Astrocyte (in vitro differentiated cells and primary cell): Measurements from ENCODE around the gene DUOX2. TPM values are rescaled to one million over a fixed set of nuclear protein-coding genes. Genes with fewer than 3 reads are reported as not detected.

Source experiments
- DNase-seq: peaks from one replicate; pipeline ENCODE4 v3.0.0-alpha.2; 2010; ENCODE audit warnings: low read depth
- FAIRE-seq: peaks from 2 replicates; lab custom pipeline; 2011; peaks lifted over from hg19 to GRCh38; lab: Jason Lieb, UNC
- H2AFZ ChIP-seq: 2 replicates; pipeline ENCODE4 v1.6.0; 2012; ENCODE audit warnings: low read depth, low read length, inconsistent platforms
- H3K27ac ChIP-seq: 2 replicates; pipeline ENCODE4 v1.5.1; 2011; ENCODE audit warnings: low read depth, low read length, inconsistent platforms
- H3K27me3 ChIP-seq: 2 replicates; pipeline ENCODE4 v1.6.0; 2011; ENCODE audit warnings: low read length, inconsistent platforms; ENCODE audit not compliant: insufficient read depth
- H3K36me3 ChIP-seq: 2 replicates; pipeline ENCODE4 v1.5.1; 2011; ENCODE audit warnings: low read length, inconsistent platforms; ENCODE audit not compliant: insufficient read depth
- H3K4me1 ChIP-seq: 2 replicates; pipeline ENCODE4 v1.5.1; 2011; ENCODE audit warnings: low read length, inconsistent platforms; ENCODE audit not compliant: insufficient read depth
- H3K4me2 ChIP-seq: 2 replicates; pipeline ENCODE4 v1.6.0; 2012; ENCODE audit warnings: low read length, inconsistent platforms
- H3K4me3 ChIP-seq: 2 replicates; pipeline ENCODE4 v1.5.1; 2011; ENCODE audit warnings: low read depth, mild to moderate bottlenecking, low read length, inconsistent platforms; ENCODE audit not compliant: insufficient read depth
- H3K79me2 ChIP-seq: 2 replicates; pipeline ENCODE4 v1.6.0; 2012; ENCODE audit warnings: mild to moderate bottlenecking, low read length, inconsistent platforms; ENCODE audit not compliant: insufficient read depth
- H3K9ac ChIP-seq: 2 replicates; pipeline ENCODE4 v1.6.0; 2012; ENCODE audit warnings: mild to moderate bottlenecking, low read length, inconsistent platforms
- H3K9me3 ChIP-seq: 2 replicates; pipeline ENCODE4 v1.5.1; 2012; ENCODE audit warnings: low read depth, mild to moderate bottlenecking, low read length, inconsistent platforms; ENCODE audit not compliant: insufficient read depth
- H4K20me1 ChIP-seq: 2 replicates; pipeline ENCODE4 v1.6.0; 2012; ENCODE audit warnings: low read length, inconsistent platforms; ENCODE audit not compliant: insufficient read depth
- H3K27ac Mint-ChIP-seq: one replicate; pipeline ENCODE4 v1.8.0; 2021; ENCODE audit warnings: mild to moderate bottlenecking, mixed read lengths; ENCODE audit not compliant: unreplicated experiment
- H3K27me3 Mint-ChIP-seq: one replicate; pipeline ENCODE4 v1.8.0; 2021; ENCODE audit warnings: low read depth, mixed read lengths; ENCODE audit not compliant: unreplicated experiment
- H3K36me3 Mint-ChIP-seq: one replicate; pipeline ENCODE4 v1.8.0; 2021; ENCODE audit warnings: low read depth, mixed read lengths; ENCODE audit not compliant: unreplicated experiment
- H3K4me1 Mint-ChIP-seq: one replicate; pipeline ENCODE4 v1.8.0; 2021; ENCODE audit warnings: low read depth, mixed read lengths; ENCODE audit not compliant: unreplicated experiment
- H3K4me3 Mint-ChIP-seq: one replicate; pipeline ENCODE4 v1.8.0; 2021; ENCODE audit warnings: mild to moderate bottlenecking, moderate library complexity, mixed read lengths; ENCODE audit not compliant: unreplicated experiment
- H3K9me3 Mint-ChIP-seq: one replicate; pipeline ENCODE4 v1.8.0; 2021; ENCODE audit warnings: mild to moderate bottlenecking, mixed read lengths; ENCODE audit not compliant: unreplicated experiment
- CTCF ChIP-seq: IDR thresholded peaks from 2 replicates; pipeline ENCODE4 v1.5.1; 2011; ENCODE audit warnings: low read depth, mild to moderate bottlenecking, inconsistent platforms, low read length, moderate library complexity; ENCODE audit not compliant: insufficient read depth
- EZH2 ChIP-seq: IDR thresholded peaks from 2 replicates; pipeline ENCODE4 v1.6.1; 2012; ENCODE audit warnings: mild to moderate bottlenecking, low read length, inconsistent platforms; ENCODE audit not compliant: insufficient read depth
- total RNA-seq: library from RNA; stranded (reverse); gene quantifications from 2 replicates; pipeline ENCODE4 v1.2.1, GENCODE V29; 2021

The DUOX2 gene
- total RNA-seq, 1 donor from 2014 or later: 0.14 TPM

DNA sequence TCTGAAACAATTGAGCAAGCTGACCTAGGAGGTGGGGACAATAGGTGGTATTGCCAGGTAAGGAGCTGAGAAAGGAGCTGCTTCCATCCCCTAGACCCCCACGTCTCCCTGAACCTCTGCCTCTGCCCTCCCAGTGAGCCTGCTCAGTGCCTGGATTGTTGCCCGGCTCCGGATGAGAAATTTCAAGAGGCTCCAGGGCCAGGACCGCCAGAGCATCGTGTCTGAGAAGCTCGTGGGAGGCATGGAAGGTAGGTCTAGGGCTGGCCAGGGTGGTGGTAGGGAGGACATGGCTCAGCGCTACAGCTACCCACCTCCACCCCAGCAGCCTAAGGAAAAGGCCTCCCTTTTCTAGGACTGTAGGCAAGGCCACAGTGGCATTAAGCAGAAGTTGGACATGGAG lies 29.1 kb upstream of the DUOX2 start:
- H3K27me3 ChIP-seq: peaks cover 7% of the 10 kb centered on the region
- Mint-ChIP-seq H3K36me3 (peaks cover 2% of the 10 kb centered on the region), H3K4me3 (no peak overlapping the region), H3K27ac (no peak overlapping the region), H3K4me1 (no peaks in the 10 kb centered on the region), H3K27me3 (peaks cover 34% of the 10 kb centered on the region), H3K9me3 (no peaks in the 10 kb centered on the region)
- no peaks in the 10 kb centered on the region for H3K79me2 ChIP-seq
- H3K9ac ChIP-seq: no peak overlapping the region
- no peaks in the 10 kb centered on the region for H3K9me3 ChIP-seq
- no peak for TF ChIP-seq EZH2
- TF ChIP-seq CTCF: no peak
- no peaks in the 10 kb centered on the region for H4K20me1 ChIP-seq
- H3K36me3 ChIP-seq: no peaks in the 10 kb centered on the region
- no peak for FAIRE-seq
- no peak for DNase-seq
- no peak overlapping the region for H3K4me2 ChIP-seq
- H3K27ac ChIP-seq: no peak overlapping the region
- no peak overlapping the region for H3K4me3 ChIP-seq
- H2AFZ ChIP-seq: no peak overlapping the region
- H3K4me1 ChIP-seq: no peaks in the 10 kb centered on the region

DNA sequence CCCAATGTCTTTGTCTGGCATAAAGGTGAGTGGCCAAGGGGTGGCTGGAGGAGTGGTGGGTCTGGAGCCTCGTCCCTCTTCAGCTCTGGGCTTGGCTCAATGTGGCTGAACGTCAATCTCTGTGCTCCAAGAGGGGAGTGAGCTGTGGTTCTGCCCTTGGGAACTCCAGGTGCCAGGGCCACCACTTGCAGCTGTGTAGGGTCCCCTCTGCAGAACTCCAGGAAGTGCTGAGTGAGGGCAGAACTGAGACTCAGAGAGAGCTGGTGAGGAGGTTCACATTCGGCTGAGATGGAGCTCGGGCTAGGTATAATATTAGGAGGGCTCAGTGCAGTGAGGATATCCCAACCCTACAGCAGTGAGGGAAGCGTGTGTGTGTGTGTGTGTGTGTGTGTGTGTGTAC lies 27.4 kb upstream of the DUOX2 start:
- DNase-seq (no peak), FAIRE-seq (no peak)
- Histone ChIP-seq H3K4me2 (no peak overlapping the region), H4K20me1 (no peaks in the 10 kb centered on the region), H3K27me3 (peaks cover 12% of the 10 kb centered on the region), H3K4me3 (no peak overlapping the region), H3K36me3 (no peaks in the 10 kb centered on the region), H3K27ac (no peak overlapping the region), H3K9me3 (no peaks in the 10 kb centered on the region), H3K9ac (no peak overlapping the region), H3K79me2 (no peaks in the 10 kb centered on the region), H3K4me1 (no peaks in the 10 kb centered on the region), H2AFZ (no peak overlapping the region)
- H3K27me3 Mint-ChIP-seq: peaks cover 41% of the 10 kb centered on the region
- H3K4me3 Mint-ChIP-seq: no peak overlapping the region
- H3K9me3 Mint-ChIP-seq: no peaks in the 10 kb centered on the region
- TF ChIP-seq EZH2: no peak
- no peak for TF ChIP-seq CTCF
- H3K36me3 Mint-ChIP-seq: peaks cover 2% of the 10 kb centered on the region
- H3K27ac Mint-ChIP-seq: no peak overlapping the region
- no peaks in the 10 kb centered on the region for H3K4me1 Mint-ChIP-seq

- TF ChIP-seq CTCF (no peak), EZH2 (no peak)
- H3K4me1 ChIP-seq: no peaks in the 10 kb centered on the region
- no peak overlapping the region for H3K4me3 Mint-ChIP-seq
- H3K27ac Mint-ChIP-seq: no peak overlapping the region
- no peaks in the 10 kb centered on the region for H3K79me2 ChIP-seq
- H3K4me3 ChIP-seq: no peak overlapping the region
- no peak overlapping the region for H3K9ac ChIP-seq
- DNase-seq (no peak), FAIRE-seq (no peak)
- H3K9me3 Mint-ChIP-seq: no peaks in the 10 kb centered on the region
- H3K9me3 ChIP-seq: no peaks in the 10 kb centered on the region
- no peaks in the 10 kb centered on the region for H3K36me3 ChIP-seq
- H3K27me3 Mint-ChIP-seq: peaks cover 42% of the 10 kb centered on the region
- no peaks in the 10 kb centered on the region for H3K4me1 Mint-ChIP-seq
- H3K36me3 Mint-ChIP-seq: peaks cover 2% of the 10 kb centered on the region
- no peaks in the 10 kb centered on the region for H4K20me1 ChIP-seq
- no peak overlapping the region for H3K4me2 ChIP-seq
- H3K27ac ChIP-seq: no peak overlapping the region
- H2AFZ ChIP-seq: no peak overlapping the region
- peaks cover 15% of the 10 kb centered on the region for H3K27me3 ChIP-seq
These were observed 26.7 kb upstream of the DUOX2 start for GRCh38 chr15:45140557-45141250.
